Suppressor macrophage treated with lipopolysaccharide for 4 hours (primary cell): ENCODE data around the gene OXGR1.

Experiments
- DNase-seq: peaks from one replicate; pipeline ENCODE4 v3.0.0-alpha.2; 2020

Gene OXGR1

GRCh38 chr13:96958286-96958891, 35.9 kb downstream of the OXGR1 start:
- peak; percentile 45 for DNase-seq

GRCh38 chr13:96952595-96952994, 41.7 kb downstream of the OXGR1 start:
- DNase-seq: no peak

- no peak for DNase-seq
Measured at GRCh38 chr13:96948127-96948526, 46.1 kb downstream of the OXGR1 start.

GRCh38 chr13:96947343-96947910, 46.8 kb downstream of the OXGR1 start:
- no peak for DNase-seq

GRCh38 chr13:96946709-96947311, 47.5 kb downstream of the OXGR1 start:
- no peak for DNase-seq

- peak; percentile 2 for DNase-seq
Measured at GRCh38 chr13:96940961-96941360, 53.3 kb downstream of the OXGR1 start.

GRCh38 chr13:96935901-96936300, 58.4 kb downstream of the OXGR1 start:
- DNase-seq: no peak
